GM19239 (cell line): ENCODE data around the gene ITGB3.

Experiments
- DNase-seq: peaks from one replicate; pipeline ENCODE4 v3.0.0; 2011; ENCODE audit warnings: low spot score; ENCODE audit not compliant: insufficient read length
- FAIRE-seq: peaks from 2 replicates; lab custom pipeline; 2011; peaks lifted over from hg19 to GRCh38; lab: Jason Lieb, UNC

The ITGB3 gene

GRCh38 chr17:47272491-47272890, 18.9 kb downstream of the ITGB3 start:
- no peak for DNase-seq
- FAIRE-seq: no peak

DNA sequence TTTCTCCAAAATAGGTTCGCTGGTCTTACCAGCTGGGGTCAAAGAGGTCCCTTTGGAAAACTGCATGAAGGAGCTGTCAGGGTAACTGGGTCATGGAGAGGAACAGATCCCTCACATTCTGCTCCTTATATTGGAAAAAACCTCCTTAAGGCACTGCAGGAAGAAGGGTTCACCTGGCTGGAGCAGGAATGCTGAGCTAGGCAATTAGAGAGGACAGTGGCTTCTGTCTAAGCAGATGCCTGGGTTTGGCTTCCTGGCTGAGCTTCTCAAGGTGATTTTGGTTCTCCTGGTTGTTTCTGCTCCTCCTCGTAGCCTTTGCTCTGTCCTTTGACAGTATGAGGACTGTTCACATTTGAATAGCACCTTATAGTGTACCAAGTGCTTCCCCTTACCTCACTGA, 19.6 kb downstream of the ITGB3 start:
- no peak for FAIRE-seq
- no peak for DNase-seq

DNA sequence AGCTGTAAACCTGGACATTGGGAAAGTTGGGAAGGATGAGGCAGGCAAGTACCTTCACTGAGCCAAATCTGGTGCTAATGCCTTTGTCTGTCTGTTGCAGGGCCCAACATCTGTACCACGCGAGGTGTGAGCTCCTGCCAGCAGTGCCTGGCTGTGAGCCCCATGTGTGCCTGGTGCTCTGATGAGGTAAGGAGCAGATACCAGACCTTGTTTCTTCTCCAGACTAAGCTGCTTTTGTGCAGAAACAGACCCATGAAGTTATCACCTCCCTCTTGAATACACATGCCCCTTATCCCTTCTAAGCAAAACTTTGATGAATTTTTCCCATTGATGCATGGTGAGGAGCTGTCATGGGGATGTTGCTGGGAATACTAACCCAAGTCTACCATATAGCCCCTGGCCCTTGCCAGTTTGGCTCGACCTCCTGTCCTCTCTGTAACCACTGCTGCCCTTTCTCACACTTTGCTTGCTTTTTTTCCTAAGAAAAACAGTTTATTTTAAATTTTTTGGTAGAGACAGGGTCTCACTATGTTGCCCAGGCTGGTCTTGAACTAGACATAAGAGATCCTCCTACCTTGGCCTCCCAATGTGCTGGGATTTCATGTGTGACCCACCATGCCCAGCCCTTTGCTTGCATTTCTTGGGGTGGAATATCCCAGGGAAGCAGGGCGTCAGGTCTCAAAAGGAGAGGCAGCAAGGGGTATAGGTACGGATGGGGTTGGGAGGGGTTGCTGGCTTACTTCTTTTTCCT, 20.9 kb downstream of the ITGB3 start:
- FAIRE-seq (no peak), DNase-seq (no peak)

GRCh38 chr17:47275245-47275984, 21.8 kb downstream of the ITGB3 start:
- FAIRE-seq: no peak
- no peak for DNase-seq

- FAIRE-seq: no peak
- no peak for DNase-seq
Measured at GRCh38 chr17:47276444-47276843, 22.8 kb downstream of the ITGB3 start.

DNA sequence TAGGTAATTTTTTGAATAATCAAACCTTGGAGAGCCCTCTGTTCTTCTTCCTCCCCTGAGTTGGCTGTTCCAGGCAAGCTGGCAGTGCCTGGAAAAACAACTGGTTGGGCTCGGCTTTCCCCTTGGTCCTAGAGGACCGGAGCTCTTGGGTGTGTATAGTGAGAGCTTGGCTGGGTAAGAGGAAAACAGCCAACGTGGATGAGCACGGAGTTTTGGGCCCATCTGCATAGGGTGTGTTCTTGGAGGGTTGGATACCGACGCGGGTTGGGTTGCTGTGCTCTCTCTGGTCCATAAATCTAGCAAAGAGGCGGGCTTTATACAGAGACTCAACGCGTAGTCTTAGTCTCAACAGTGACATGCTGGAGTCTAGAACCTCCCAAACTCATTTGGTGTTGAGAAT, 23.2 kb downstream of the ITGB3 start:
- FAIRE-seq (no peak), DNase-seq (no peak)

DNA sequence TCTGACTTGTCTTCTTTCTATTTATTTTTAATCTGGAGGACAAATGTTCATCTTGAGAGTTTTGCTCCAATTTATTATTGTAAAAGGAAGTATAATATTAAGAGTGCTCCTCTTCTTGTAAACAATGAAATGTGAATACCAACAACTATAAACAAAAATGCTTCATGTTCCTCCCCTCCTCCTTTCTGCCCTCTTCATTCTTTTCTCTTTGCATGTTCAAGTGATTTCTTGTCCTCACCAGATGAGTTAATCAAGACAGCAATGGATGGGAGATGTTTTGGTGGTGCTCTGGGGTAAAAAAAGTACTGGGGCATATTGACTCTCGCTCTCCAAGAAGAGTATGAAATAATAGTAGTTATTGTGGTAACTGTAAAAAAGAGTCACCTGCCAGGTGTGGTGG, 24.3 kb downstream of the ITGB3 start:
- DNase-seq: no peak
- FAIRE-seq: no peak

DNA sequence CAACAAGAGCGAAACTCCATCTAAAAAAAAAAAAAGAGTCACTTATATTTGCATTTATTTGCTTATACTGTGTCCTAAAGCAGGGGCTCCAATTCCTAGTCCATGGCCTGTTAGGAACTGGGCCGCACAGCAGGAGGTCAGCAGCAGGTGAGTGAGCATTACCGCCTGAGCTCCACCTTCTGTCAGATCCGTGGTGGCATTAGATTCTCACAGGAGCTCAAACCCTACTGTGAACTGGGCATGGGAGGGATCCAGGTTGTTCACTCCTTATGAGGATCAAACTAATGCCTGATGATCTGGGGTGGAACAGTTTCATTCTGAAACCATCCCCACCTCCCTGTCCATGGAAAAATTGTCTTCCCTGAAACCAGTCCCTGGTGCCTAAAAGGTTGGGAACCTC, 24.9 kb downstream of the ITGB3 start:
- FAIRE-seq: peak; percentile 8
- no peak for DNase-seq

DNA sequence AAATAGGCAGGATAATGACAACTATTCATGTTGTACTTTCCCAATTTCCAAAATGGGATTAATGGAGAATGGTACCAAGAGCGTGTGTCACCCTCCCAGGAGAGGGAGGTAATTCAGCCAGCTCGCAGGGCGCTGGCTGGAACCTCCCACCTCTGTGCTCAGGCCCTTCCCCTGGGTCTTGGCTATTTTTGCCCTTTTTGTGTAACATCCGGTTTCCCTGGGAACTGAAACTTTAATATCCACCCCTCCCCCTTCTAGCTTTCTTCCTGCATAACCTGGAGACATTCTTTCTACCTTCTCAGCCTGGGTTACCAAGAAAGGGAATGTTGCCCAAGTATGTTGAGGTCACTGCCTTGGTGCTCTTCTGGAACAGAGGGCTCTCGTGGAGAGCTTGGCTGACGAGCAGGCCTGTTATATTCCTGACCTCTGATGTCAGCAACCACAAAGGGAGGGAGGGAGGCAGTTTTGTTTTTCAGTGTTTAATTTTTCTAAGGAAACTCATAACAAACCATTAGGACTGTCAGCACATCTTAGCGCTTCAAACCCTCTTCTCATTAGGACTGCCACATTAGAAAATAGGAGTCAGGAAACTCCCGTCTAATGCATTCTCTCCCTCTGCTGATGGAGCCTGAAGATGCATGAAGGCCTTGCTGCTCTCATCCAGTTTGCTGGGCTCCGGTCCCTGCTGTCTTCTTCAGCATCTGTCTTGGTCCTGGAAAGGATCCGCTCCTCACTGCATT, 25.6 kb downstream of the ITGB3 start:
- DNase-seq: peak; percentile 65
- FAIRE-seq: peak; percentile 97

DNA sequence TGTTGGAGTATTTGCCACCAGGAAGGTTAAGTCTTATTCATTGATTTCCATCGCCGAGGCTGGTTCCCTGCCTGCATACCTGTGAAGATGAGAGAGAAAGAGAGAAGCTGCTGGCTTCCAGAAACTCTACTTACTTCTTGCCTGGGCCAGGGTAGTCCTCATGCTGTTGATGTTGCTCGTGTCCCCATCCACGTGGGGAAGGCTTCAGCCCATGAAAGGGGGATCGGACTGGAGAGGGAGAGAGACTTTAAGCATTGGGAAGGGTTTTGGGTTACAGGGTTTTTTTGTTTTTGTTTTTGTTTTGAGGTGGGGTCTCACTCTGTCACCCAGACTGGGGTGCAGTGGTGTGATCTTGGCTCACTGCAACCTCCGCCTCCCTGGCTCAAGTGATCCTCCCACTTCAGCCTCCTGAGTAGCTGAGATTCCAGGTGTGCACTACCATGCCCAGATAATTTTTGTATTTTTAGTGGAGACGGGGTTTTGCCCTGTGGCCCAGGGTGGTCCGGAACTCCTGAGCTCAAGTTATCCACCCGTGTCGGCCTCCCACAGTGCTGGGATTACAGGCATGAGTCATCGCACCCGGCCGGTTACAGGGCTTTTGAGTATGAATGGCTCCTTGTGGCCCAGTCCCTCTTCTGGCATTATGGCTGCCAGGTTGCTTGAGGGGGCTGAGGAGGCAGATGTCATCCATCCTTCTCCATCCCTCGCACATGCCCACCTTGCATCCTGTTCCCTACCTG, 26.6 kb downstream of the ITGB3 start:
- no peak for FAIRE-seq
- DNase-seq: no peak

DNA sequence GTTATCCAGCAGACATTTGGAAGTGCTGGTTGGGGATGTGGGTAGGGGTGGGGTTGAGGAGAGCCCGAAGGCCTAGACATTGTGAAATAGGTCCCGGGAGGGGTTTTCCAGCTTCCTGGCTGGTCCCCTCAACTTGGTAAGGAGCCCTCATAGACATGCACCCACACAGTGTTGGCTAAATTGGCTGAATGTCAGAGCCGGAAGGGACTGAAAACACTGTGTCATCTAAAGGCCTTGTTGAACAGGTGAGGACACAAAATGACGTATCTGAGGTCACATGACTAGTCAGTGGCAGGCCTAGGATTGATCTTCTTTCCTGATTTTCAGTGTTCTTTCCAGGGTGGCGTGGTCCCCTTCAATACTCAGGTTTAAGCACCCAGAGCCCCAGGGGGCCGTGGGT, 27.6 kb downstream of the ITGB3 start:
- DNase-seq (no peak), FAIRE-seq (no peak)

DNA sequence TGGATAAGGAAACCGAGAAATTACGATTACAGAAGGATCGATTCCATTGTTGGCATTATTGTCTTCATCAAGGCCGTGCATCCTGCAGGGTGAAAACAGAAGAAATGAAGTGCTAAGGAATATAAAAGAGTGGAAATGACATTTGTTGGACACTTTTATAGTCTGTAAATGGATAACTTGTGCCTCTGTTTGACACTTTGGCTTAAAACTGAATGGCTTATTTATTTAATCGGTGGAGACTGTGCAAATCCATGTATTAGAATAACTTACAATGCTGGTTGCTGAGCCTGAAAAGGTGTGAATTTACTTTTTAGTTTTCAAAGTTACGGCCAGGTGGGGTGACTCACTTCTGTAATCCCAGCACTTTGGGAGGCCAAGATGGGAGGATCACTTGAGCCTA, 31.4 kb downstream of the ITGB3 start:
- FAIRE-seq (peak; percentile 55), DNase-seq (no peak)

DNA sequence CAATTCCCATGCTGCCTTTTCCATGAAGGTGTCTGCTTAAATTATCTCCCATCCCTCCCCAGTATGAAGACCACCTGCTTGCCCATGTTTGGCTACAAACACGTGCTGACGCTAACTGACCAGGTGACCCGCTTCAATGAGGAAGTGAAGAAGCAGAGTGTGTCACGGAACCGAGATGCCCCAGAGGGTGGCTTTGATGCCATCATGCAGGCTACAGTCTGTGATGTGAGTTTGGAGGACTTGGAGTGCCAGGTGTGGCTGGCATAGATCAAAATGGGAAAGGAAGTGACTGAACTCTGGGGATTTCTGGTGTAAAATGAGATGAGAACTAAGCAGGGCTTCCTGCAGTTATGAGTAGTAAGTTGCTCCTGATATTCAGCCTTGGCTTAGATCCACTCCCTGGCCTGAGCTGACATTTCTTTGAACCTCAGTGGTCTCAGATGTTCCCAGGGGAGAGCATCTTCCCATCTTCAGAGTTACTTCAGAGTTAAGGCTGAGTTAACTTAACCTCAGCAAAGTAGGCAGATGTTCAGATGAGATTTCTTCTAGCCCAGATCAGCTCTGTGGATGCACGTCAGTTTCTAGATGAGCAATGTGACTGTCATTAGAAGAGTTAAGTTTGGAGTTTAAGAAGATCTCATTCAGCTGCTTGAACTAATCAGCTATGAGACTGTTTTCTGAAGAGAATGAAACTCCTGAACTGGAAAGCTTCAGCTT, 32.7 kb downstream of the ITGB3 start:
- DNase-seq: peak; percentile 40
- peak; percentile 90 for FAIRE-seq

DNA sequence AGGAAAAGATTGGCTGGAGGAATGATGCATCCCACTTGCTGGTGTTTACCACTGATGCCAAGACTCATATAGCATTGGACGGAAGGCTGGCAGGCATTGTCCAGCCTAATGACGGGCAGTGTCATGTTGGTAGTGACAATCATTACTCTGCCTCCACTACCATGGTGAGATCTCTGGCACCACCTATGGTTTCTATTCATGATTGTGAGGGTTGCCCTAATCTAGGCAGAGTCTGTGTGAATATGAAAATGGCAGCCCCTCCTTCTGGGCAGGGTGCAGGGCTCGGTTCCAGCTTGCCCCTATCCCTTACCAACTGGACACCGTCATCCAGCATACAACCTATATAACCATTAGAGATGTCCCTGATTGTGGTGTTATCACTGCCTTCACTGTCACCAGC, 33.4 kb downstream of the ITGB3 start:
- FAIRE-seq (peak; percentile 73), DNase-seq (no peak)

GRCh38 chr17:47287639-47288038, 34.0 kb downstream of the ITGB3 start:
- FAIRE-seq (no peak), DNase-seq (no peak)

DNA sequence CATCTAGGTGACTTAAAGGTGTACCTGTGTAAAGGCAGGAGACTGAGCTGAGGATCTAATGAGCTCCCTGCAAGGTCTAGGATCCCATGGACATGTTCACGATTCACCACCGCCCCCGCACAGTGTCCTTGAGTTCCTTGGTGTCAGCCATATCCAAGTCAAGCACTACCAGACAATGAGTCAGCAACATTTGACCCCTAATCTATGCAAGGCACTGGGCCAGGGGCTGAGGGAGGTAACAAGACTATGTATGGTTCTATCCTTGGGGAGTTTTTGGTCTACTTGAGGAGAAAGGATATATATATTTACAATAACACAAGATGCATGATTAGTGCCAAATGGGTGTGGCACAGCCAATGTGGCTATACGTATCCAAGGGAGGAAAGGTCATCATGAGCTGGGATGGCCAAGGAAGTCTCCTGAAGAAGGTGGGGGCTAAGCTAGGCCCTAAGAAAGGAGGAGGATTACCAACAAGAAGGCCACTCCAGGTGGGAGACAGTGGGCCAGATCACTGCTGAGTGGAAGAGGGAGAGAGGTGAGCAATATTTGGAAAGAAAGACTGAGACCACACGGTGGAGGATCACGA, 35.0 kb downstream of the ITGB3 start:
- FAIRE-seq (no peak), DNase-seq (no peak)

DNA sequence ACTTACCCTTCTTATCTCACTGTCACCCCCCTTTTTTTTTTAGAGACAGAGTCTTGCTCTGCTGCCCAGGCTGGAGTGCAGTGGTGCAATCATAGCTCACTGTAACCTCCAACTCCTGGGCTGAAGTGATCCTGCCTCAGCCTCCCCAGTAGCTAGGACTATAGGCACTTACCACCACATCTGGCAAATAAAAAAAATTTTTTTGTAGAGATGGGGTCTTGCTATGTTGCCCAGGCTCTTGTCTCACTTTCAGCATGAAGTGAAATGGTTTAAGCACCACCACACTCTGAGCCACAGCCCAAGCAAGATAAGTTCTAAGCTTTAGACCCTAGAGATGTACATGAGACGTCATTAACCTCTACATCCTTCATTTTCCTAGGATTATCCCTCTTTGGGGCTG, 35.7 kb downstream of the ITGB3 start:
- FAIRE-seq: no peak

GRCh38 chr17:47290870-47291241, 37.2 kb downstream of the ITGB3 start:
- FAIRE-seq: no peak

More for the DNA sequence above, 35.7 kb downstream of the ITGB3 start:
- no peak for DNase-seq

DNA sequence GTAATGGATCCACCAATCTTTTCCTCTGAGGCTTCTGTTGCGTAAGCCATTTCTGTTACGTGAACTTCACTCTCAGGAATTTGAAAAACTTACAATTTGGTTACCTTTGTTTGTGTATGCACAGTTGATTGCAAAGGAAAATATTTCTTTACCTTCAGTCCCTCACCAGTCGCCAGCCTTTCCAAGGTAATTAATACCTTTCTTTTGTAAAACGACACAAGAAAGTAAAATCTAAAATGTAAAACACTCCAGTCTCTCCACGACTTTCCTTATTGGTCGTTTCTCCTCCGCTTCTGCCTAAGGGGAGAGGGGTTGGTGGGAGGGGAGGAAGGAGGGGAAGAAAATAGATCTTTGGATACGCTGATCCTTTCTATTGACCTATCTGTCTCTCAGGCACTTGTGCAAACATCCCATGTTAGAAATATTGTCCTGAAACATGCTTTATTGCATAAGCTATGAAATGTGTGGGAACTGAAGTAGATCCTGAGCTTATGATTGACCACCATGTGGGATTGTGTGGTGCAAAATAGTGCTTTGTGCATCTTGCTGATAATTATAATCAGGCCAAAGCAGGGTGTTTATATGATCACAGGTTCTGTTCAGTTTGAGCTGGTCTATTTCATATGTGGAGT, 37.7 kb downstream of the ITGB3 start:
- no peak for FAIRE-seq

More at GRCh38 chr17:47290870-47291241, 37.2 kb downstream of the ITGB3 start:
- no peak for DNase-seq

More for the DNA sequence above, 37.7 kb downstream of the ITGB3 start:
- DNase-seq: no peak
